ENCODE measurements around the gene MED15.

DNA sequence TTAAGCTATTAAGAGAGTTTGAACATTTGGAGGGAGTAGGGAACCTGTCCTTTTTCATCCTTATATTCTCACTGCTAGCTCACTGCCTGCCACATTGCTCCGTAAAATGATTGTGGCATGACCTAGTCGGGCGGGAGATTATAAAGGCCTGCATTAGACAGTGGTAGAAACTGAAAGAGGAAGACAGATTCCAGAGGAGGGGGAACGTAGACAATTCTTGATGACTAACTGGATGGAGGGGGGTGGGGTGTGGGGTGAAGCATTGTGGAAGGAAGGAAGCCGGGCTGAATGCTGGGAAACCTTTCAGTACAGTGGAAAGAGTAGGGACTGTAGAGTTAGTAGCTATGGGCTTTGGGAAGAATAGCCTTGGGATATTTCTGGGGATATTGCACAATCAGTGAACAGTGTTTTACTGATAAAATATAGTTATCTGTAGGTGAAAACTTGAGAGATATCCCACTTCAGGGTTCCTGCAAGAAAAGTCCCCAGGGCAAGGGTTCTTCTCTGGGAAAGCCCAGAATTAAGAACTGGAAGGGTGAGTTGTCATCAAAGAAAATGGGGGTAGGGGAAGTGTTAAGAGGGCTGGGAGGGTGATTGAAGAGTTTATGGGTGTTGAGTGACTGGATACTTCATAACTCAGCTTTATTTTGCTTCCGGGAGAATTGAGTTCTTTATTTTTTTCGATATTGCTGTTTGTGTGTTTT lies 2.1 kb downstream of the MED15 start:
- TF ChIP-seq CTCF (conservative IDR thresholded peaks at IDR 0.05; ENCODE audit: low read depth in 2 of 2) (no peak), EZH2phosphoT487 (IDR thresholded peaks at IDR 0.05; ENCODE audit: unreplicated experiment) (no peak), EZH2 (IDR thresholded peaks at IDR 0.05; ENCODE audit: low read depth, unreplicated experiment) (no peak), REST (IDR thresholded peaks at IDR 0.05; ENCODE audit: unreplicated experiment) (no peak), ETS1 (IDR thresholded peaks at IDR 0.05) (no peak), POLR2AphosphoS5 (IDR thresholded peaks at IDR 0.05; ENCODE audit: low read depth) (no peak), JUNB (IDR thresholded peaks at IDR 0.05; ENCODE audit: unreplicated experiment) (no peak), NANOG (IDR thresholded peaks at IDR 0.05; ENCODE audit: borderline replicate concordance) (no peak), ZNF114 (CRISPR knock-in tag; IDR thresholded peaks at IDR 0.05) (no peak), ZNF462 (CRISPR knock-in tag; IDR thresholded peaks at IDR 0.05) (no peak), CREB1 (CRISPR knock-in tag; IDR thresholded peaks at IDR 0.05; ENCODE audit: low read depth) (no peak), STAT1 (IDR thresholded peaks at IDR 0.05; ENCODE audit: unreplicated experiment) (no peak)
